A673 (cell line): ENCODE measurements around the gene FDX2.

ENCODE experiments used
- EZH2 ChIP-seq: fragments of 200-600 bp; sonication (generic); IDR thresholded peaks from 2 replicates; pipeline ENCODE4 v1.6.1; 2017; ENCODE audit warnings: borderline replicate concordance, low read depth, mild to moderate bottlenecking, mixed read lengths, antibody characterized with exemption, low read length; ENCODE audit not compliant: poor library complexity, severe bottlenecking
- TF ChIP-seq, protein P1 (sequence below): fragments of 300-800, 200-600 bp; sonication (generic); conservative IDR thresholded peaks from 2 replicates; pipeline ENCODE4 v1.5.1; 2017; ENCODE audit warnings: low read depth, mild to moderate bottlenecking, antibody characterized with exemption, low read length, moderate library complexity, mixed read lengths

DNA sequence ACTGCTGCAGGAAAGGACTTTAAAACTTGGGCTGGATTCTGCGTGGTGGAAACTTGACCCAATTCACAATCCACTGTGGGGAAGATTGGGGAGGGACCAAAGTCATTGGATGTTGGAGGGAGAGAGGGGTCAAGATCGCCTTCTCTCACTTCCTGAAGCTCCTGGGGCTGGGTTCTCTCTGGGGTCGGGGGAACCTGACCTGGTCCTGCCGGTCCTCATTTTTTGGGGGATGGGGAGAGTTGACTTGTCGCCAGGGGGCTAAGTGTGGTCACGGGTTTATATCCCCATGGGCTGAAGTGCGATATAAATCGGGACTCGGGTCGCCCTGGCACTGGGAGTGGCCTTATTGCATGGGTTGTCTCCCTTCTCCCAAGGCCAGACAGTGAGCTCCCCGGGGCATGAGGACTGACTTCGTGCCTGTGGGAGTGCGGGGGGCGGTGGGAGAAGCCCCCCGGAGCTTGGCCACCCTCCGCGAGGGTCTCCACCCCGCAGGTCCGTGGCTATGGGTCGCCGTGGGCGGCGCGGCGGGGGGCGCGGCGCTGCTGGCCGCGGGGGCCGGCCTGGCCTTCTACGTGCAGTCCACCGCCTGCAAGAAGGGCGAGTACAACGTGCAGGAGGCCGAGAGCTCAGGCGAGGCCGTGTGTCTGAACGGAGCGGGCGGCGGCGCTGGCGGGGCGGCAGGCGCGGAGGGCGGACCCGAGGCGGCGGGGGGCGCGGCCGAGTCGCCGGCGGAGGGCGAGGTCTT lies 19.8 kb downstream of the FDX2 start:
- TF ChIP-seq, protein P1, sequence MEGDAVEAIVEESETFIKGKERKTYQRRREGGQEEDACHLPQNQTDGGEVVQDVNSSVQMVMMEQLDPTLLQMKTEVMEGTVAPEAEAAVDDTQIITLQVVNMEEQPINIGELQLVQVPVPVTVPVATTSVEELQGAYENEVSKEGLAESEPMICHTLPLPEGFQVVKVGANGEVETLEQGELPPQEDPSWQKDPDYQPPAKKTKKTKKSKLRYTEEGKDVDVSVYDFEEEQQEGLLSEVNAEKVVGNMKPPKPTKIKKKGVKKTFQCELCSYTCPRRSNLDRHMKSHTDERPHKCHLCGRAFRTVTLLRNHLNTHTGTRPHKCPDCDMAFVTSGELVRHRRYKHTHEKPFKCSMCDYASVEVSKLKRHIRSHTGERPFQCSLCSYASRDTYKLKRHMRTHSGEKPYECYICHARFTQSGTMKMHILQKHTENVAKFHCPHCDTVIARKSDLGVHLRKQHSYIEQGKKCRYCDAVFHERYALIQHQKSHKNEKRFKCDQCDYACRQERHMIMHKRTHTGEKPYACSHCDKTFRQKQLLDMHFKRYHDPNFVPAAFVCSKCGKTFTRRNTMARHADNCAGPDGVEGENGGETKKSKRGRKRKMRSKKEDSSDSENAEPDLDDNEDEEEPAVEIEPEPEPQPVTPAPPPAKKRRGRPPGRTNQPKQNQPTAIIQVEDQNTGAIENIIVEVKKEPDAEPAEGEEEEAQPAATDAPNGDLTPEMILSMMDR = no peak
- no peak for TF ChIP-seq EZH2
